GM23338 (cell line): ENCODE results near the gene MSH3. TPM values are rescaled to one million over a fixed set of nuclear protein-coding genes. Genes with fewer than 3 reads are reported as not detected.

Experiments
- ATAC-seq: fragments of 200-7000 bp; cut with Tn5 transposase; 3 replicates; pipeline ENCODE4 v1.9.1; 2020
- DNase-seq: peaks from one replicate; pipeline ENCODE4 v3.0.0-alpha.2; 2015; ENCODE audit warnings: low spot score
- H2AFZ ChIP-seq: fragments of 200-600 bp; sonication (generic); 2 replicates; pipeline ENCODE4 v1.8.0; 2016; ENCODE audit warnings: antibody characterized with exemption, mild to moderate bottlenecking, moderate library complexity
- H3F3A ChIP-seq: fragments of 200-600 bp; sonication (generic); replicated peaks from 2 replicates; pipeline ENCODE4 v1.8.0; 2017; ENCODE audit warnings: antibody characterized with exemption, mixed run types, low read depth
- H3K27ac ChIP-seq: fragments of 200-600 bp; sonication (generic); 2 replicates; pipeline ENCODE4 v1.6.1; 2016; ENCODE audit warnings: low read depth
- H3K27me3 ChIP-seq: fragments of 200-600 bp; sonication (generic); 2 replicates; pipeline ENCODE4 v1.8.0; 2016; ENCODE audit warnings: mild to moderate bottlenecking, mixed run types, moderate library complexity; ENCODE audit not compliant: insufficient read depth
- H3K36me3 ChIP-seq: fragments of 200-600 bp; sonication (generic); 2 replicates; pipeline ENCODE4 v1.8.0; 2016; ENCODE audit warnings: mild to moderate bottlenecking; ENCODE audit not compliant: insufficient read depth
- H3K4me1 ChIP-seq: fragments of 200-600 bp; sonication (generic); 2 replicates; pipeline ENCODE4 v1.8.0; 2016; ENCODE audit warnings: mild to moderate bottlenecking, moderate library complexity; ENCODE audit not compliant: insufficient read depth
- H3K4me2 ChIP-seq: fragments of 200-600 bp; sonication (generic); 2 replicates; pipeline ENCODE4 v1.7.1; 2017; ENCODE audit warnings: mixed run types
- H3K4me3 ChIP-seq: fragments of 200-600 bp; sonication (generic); 2 replicates; pipeline ENCODE4 v1.6.1; 2016; ENCODE audit warnings: mixed run types
- H3K79me2 ChIP-seq: fragments of 200-600 bp; sonication (generic); replicated peaks from 2 replicates; pipeline ENCODE4 v1.8.0; 2017; ENCODE audit warnings: mild to moderate bottlenecking; ENCODE audit not compliant: insufficient read depth
- H3K9me2 ChIP-seq: fragments of 200-600 bp; sonication (generic); 2 replicates; pipeline ENCODE4 v1.8.0; 2017; ENCODE audit not compliant: insufficient read depth
- H4K20me1 ChIP-seq: fragments of 200-600 bp; sonication (generic); replicated peaks from 2 replicates; pipeline ENCODE4 v1.8.0; 2017; ENCODE audit warnings: mild to moderate bottlenecking; ENCODE audit not compliant: insufficient read depth
- H3K27ac Mint-ChIP-seq: 2 replicates; pipeline ENCODE4 v1.8.0; 2020; ENCODE audit warnings: inconsistent platforms, mild to moderate bottlenecking, moderate library complexity, mixed read lengths
- H3K27me3 Mint-ChIP-seq: 3 replicates; pipeline ENCODE4 v1.8.0; 2022; ENCODE audit warnings: low read depth, mild to moderate bottlenecking, moderate library complexity, mixed read lengths, inconsistent platforms; ENCODE audit not compliant: insufficient read depth, poor library complexity
- H3K36me3 Mint-ChIP-seq: 3 replicates; pipeline ENCODE4 v1.8.0; 2021; ENCODE audit warnings: low read depth, mild to moderate bottlenecking, inconsistent platforms, moderate library complexity, mixed read lengths
- H3K4me1 Mint-ChIP-seq: 3 replicates; pipeline ENCODE4 v1.8.0; 2020; ENCODE audit warnings: mild to moderate bottlenecking, inconsistent platforms, mixed read lengths
- H3K4me3 Mint-ChIP-seq: 3 replicates; pipeline ENCODE4 v1.8.0; 2021; ENCODE audit warnings: moderate library complexity, mild to moderate bottlenecking, inconsistent platforms, mixed read lengths
- H3K9me3 Mint-ChIP-seq: 3 replicates; pipeline ENCODE4 v1.8.0; 2020; ENCODE audit warnings: moderate library complexity, mild to moderate bottlenecking, inconsistent platforms, mixed read lengths
- CREB1 ChIP-seq: fragments of 250-450 bp; sonication (Bioruptor Pico); IDR thresholded peaks from 2 replicates; pipeline ENCODE4 v1.5.0; 2020; ENCODE audit warnings: low read depth, mild to moderate bottlenecking, moderate library complexity
- ETS1 ChIP-seq: IDR thresholded peaks from 2 replicates; pipeline ENCODE4 v1.6.1; 2016; ENCODE audit warnings: antibody characterized with exemption
- EZH2 ChIP-seq: fragments of 200-600 bp; sonication (generic); IDR thresholded peaks from one replicate; pipeline ENCODE4 v1.8.0; 2017; ENCODE audit warnings: antibody characterized with exemption, mild to moderate bottlenecking, low read depth; ENCODE audit not compliant: unreplicated experiment
- EZH2phosphoT487 ChIP-seq: fragments of 200-600 bp; sonication (generic); IDR thresholded peaks from one replicate; pipeline ENCODE4 v1.8.1; 2018; ENCODE audit warnings: antibody characterized with exemption; ENCODE audit not compliant: unreplicated experiment
- JUNB ChIP-seq: IDR thresholded peaks from one replicate; pipeline ENCODE4 v1.6.1; 2016; ENCODE audit warnings: antibody characterized with exemption; ENCODE audit not compliant: unreplicated experiment
- NANOG ChIP-seq: IDR thresholded peaks from 2 replicates; pipeline ENCODE4 v1.6.1; 2016; ENCODE audit warnings: antibody characterized with exemption, borderline replicate concordance
- POLR2AphosphoS5 ChIP-seq: IDR thresholded peaks from 2 replicates; pipeline ENCODE4 v1.6.1; 2016; ENCODE audit warnings: antibody characterized with exemption, low read depth
- REST ChIP-seq: IDR thresholded peaks from one replicate; pipeline ENCODE4 v1.6.1; 2018; ENCODE audit warnings: antibody characterized with exemption; ENCODE audit not compliant: unreplicated experiment
- STAT1 ChIP-seq: IDR thresholded peaks from one replicate; pipeline ENCODE4 v1.6.1; 2016; ENCODE audit warnings: antibody characterized with exemption; ENCODE audit not compliant: unreplicated experiment
- ZNF114 ChIP-seq: fragments of 250-450 bp; sonication (Bioruptor Pico); IDR thresholded peaks from 2 replicates; pipeline ENCODE4 v1.5.0; 2020; ENCODE audit warnings: mild to moderate bottlenecking, moderate library complexity
- ZNF331 ChIP-seq: fragments of 250-450 bp; sonication (Bioruptor Pico); IDR thresholded peaks from 2 replicates; pipeline ENCODE4 v1.5.0; 2020; ENCODE audit warnings: low read depth, mild to moderate bottlenecking, moderate library complexity
- polyA plus RNA-seq: library from polyadenylated mRNA; unstranded; fragments of >200 nt; fragmentation: Nextera tagmentation; extraction: Ambion mirVana; gene quantifications from 2 replicates; pipeline ENCODE4 v1.2.1, GENCODE V29; 2016
- total RNA-seq: library from RNA; depleted of rRNA; stranded (reverse); fragments of >200 nt; shearing (Covaris generic); gene quantifications from 2 replicates; pipeline ENCODE4 v1.2.3, GENCODE V29; 2014
- TF ChIP-seq, protein P1 (sequence below): fragments of 250-450 bp; sonication (Bioruptor Pico); IDR thresholded peaks from 2 replicates; pipeline ENCODE4 v1.5.0; 2020; ENCODE audit warnings: mild to moderate bottlenecking, moderate library complexity
- TF ChIP-seq, protein P2 (sequence below), 2 experiments: fragments of 200-600 bp in 1 of 2; sonication (generic) in 1 of 2; conservative IDR thresholded peaks; 2 replicates each; pipeline versions ENCODE4 v1.5.1 to v1.6.1; 2016 to 2017; ENCODE audit warnings: antibody characterized with exemption in 2 of 2, low read depth in 2 of 2, mild to moderate bottlenecking in 2 of 2, moderate library complexity in 1 of 2

MSH3 gene
- total and polyA plus RNA-seq, 2 experiments from 2014 or later, result 13.3 to 16.6 TPM

DNA sequence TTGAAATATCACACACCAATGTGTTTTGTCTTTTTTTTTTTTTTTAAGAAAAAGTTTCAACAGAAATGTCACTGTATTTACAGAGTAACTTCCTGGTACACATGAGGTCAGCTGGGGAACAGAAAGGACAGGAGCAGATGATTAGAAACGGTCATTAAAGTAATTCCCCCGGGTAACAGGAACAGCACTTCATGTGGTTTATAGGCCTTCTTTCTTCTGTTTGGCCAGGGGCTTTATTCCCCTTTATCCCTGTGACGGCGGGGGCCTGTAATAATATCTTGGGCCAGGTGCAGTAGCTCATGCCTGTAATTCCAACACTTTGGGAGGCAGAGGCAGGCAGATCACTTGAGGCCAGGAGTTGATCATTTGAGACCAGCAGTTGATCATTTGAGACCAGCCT lies 30.5 kb upstream of the MSH3 start:
- Histone ChIP-seq H3K36me3 (peaks cover 2% of the 10 kb centered on the region; the same call in 1 of the 2 replicates), H3K4me3 (no peak overlapping the region), H2AFZ (no peak overlapping the region), H3K27ac (no peak overlapping the region), H4K20me1 (no peaks in the 10 kb centered on the region), H3K4me2 (no peak overlapping the region), H3K79me2 (no peaks in the 10 kb centered on the region), H3K9me2 (no peaks in the 10 kb centered on the region), H3F3A (no peaks in the 10 kb centered on the region), H3K4me1 (no peaks in the 10 kb centered on the region), H3K27me3 (no peaks in the 10 kb centered on the region)
- peaks cover 9% of the 10 kb centered on the region; the same call in 2 of the 3 replicates for H3K36me3 Mint-ChIP-seq
- H3K4me1 Mint-ChIP-seq, result no peaks in the 10 kb centered on the region
- DNase-seq (no peak), ATAC-seq (no peak)
- peaks cover 2% of the 10 kb centered on the region for H3K27me3 Mint-ChIP-seq
- no peak overlapping the region for H3K27ac Mint-ChIP-seq
- no peaks in the 10 kb centered on the region for H3K9me3 Mint-ChIP-seq
- H3K4me3 Mint-ChIP-seq, result no peak overlapping the region
- TF ChIP-seq ETS1, result no peak
- no peak for TF ChIP-seq ZNF331 (CRISPR knock-in tag)
- TF ChIP-seq POLR2AphosphoS5, result no peak
- TF ChIP-seq, protein P1, sequence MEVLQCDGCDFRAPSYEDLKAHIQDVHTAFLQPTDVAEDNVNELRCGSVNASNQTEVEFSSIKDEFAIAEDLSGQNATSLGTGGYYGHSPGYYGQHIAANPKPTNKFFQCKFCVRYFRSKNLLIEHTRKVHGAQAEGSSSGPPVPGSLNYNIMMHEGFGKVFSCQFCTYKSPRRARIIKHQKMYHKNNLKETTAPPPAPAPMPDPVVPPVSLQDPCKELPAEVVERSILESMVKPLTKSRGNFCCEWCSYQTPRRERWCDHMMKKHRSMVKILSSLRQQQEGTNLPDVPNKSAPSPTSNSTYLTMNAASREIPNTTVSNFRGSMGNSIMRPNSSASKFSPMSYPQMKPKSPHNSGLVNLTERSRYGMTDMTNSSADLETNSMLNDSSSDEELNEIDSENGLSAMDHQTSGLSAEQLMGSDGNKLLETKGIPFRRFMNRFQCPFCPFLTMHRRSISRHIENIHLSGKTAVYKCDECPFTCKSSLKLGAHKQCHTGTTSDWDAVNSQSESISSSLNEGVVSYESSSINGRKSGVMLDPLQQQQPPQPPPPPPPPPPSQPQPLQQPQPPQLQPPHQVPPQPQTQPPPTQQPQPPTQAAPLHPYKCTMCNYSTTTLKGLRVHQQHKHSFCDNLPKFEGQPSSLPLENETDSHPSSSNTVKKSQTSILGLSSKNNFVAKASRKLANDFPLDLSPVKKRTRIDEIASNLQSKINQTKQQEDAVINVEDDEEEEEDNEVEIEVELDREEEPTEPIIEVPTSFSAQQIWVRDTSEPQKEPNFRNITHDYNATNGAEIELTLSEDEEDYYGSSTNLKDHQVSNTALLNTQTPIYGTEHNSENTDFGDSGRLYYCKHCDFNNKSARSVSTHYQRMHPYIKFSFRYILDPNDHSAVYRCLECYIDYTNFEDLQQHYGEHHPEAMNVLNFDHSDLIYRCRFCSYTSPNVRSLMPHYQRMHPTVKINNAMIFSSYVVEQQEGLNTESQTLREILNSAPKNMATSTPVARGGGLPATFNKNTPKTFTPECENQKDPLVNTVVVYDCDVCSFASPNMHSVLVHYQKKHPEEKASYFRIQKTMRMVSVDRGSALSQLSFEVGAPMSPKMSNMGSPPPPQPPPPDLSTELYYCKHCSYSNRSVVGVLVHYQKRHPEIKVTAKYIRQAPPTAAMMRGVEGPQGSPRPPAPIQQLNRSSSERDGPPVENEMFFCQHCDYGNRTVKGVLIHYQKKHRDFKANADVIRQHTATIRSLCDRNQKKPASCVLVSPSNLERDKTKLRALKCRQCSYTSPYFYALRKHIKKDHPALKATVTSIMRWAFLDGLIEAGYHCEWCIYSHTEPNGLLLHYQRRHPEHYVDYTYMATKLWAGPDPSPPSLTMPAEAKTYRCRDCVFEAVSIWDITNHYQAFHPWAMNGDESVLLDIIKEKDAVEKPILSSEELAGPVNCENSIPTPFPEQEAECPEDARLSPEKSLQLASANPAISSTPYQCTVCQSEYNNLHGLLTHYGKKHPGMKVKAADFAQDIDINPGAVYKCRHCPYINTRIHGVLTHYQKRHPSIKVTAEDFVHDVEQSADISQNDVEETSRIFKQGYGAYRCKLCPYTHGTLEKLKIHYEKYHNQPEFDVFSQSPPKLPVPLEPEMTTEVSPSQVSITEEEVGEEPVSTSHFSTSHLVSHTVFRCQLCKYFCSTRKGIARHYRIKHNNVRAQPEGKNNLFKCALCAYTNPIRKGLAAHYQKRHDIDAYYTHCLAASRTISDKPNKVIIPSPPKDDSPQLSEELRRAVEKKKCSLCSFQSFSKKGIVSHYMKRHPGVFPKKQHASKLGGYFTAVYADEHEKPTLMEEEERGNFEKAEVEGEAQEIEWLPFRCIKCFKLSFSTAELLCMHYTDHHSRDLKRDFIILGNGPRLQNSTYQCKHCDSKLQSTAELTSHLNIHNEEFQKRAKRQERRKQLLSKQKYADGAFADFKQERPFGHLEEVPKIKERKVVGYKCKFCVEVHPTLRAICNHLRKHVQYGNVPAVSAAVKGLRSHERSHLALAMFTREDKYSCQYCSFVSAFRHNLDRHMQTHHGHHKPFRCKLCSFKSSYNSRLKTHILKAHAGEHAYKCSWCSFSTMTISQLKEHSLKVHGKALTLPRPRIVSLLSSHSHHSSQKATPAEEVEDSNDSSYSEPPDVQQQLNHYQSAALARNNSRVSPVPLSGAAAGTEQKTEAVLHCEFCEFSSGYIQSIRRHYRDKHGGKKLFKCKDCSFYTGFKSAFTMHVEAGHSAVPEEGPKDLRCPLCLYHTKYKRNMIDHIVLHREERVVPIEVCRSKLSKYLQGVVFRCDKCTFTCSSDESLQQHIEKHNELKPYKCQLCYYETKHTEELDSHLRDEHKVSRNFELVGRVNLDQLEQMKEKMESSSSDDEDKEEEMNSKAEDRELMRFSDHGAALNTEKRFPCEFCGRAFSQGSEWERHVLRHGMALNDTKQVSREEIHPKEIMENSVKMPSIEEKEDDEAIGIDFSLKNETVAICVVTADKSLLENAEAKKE (CRISPR knock-in tag), result no peak
- TF ChIP-seq STAT1, result no peak
- TF ChIP-seq JUNB, result no peak
- TF ChIP-seq, protein P2, sequence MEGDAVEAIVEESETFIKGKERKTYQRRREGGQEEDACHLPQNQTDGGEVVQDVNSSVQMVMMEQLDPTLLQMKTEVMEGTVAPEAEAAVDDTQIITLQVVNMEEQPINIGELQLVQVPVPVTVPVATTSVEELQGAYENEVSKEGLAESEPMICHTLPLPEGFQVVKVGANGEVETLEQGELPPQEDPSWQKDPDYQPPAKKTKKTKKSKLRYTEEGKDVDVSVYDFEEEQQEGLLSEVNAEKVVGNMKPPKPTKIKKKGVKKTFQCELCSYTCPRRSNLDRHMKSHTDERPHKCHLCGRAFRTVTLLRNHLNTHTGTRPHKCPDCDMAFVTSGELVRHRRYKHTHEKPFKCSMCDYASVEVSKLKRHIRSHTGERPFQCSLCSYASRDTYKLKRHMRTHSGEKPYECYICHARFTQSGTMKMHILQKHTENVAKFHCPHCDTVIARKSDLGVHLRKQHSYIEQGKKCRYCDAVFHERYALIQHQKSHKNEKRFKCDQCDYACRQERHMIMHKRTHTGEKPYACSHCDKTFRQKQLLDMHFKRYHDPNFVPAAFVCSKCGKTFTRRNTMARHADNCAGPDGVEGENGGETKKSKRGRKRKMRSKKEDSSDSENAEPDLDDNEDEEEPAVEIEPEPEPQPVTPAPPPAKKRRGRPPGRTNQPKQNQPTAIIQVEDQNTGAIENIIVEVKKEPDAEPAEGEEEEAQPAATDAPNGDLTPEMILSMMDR (conservative IDR thresholded peaks at IDR 0.05; ENCODE audit: low read depth in 2 of 2), result no peak
- TF ChIP-seq EZH2phosphoT487, result no peak
- no peak for TF ChIP-seq NANOG
- no peak for TF ChIP-seq REST
- no peak for TF ChIP-seq ZNF114
- TF ChIP-seq EZH2, result no peak
- no peak for TF ChIP-seq CREB1 (CRISPR knock-in tag)
